ENCODE results near the gene HLA-DQA1. TPM values are rescaled to one million over a fixed set of nuclear protein-coding genes. Genes with fewer than 3 reads are reported as not detected.
A peak's percentile ranks its signal among the peaks of the same experiment; 100 is the strongest.
"Not testable (repeated sequence)": the region's sequence is repeated elsewhere in the genome, so short reads cannot be mapped to it uniquely, and the experiment has no call there.

Gene HLA-DQA1
- total RNA-seq, 1 experiment from 2014 or later, result 12.9 TPM

DNA sequence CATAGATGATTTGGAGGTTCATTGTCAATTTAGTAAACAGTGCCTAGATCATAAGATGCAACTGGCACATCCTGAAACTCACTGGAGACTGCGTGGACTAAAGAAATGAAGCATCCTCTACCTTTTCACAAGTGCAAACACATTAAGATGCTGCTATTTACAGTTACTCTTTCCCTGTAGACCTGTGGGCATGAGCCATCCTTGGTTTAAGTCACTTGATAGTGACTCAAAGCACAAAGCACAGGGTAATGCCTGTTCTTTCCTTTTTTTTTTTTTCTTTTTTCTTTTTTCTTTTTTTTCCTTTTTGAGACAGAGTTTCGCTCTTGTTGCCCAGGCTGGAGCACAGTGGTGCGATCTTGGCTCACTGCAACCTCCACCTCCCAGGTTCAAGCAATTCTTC is 10.0 kb upstream of the HLA-DQA1 start:
- BruUV-seq (replicated peaks), result no TSS peak
- TF ChIP-seq, protein P1, sequence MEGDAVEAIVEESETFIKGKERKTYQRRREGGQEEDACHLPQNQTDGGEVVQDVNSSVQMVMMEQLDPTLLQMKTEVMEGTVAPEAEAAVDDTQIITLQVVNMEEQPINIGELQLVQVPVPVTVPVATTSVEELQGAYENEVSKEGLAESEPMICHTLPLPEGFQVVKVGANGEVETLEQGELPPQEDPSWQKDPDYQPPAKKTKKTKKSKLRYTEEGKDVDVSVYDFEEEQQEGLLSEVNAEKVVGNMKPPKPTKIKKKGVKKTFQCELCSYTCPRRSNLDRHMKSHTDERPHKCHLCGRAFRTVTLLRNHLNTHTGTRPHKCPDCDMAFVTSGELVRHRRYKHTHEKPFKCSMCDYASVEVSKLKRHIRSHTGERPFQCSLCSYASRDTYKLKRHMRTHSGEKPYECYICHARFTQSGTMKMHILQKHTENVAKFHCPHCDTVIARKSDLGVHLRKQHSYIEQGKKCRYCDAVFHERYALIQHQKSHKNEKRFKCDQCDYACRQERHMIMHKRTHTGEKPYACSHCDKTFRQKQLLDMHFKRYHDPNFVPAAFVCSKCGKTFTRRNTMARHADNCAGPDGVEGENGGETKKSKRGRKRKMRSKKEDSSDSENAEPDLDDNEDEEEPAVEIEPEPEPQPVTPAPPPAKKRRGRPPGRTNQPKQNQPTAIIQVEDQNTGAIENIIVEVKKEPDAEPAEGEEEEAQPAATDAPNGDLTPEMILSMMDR (IDR thresholded peaks at IDR 0.05; ENCODE audit: unreplicated experiment), result no peak
- H3K4me3 Mint-ChIP-seq (ENCODE audit: low read depth, unreplicated experiment), result no peak overlapping the region
- no peaks in the 10 kb centered on the region for H3K9me3 Mint-ChIP-seq (ENCODE audit: low read depth, unreplicated experiment)
- intact Hi-C loops (cut with micrococcal nuclease; ENCODE audit: unreplicated experiment), result no loop called here
- peaks cover 12% of the 10 kb centered on the region for H3K4me1 Mint-ChIP-seq (ENCODE audit: low read depth, unreplicated experiment)
- H3K27ac Mint-ChIP-seq (ENCODE audit: unreplicated experiment), result no peak overlapping the region
- CTCF ChIA-PET, result no interaction called here
- no peak for DNase-seq
- no peaks in the 10 kb centered on the region for H3K36me3 Mint-ChIP-seq (ENCODE audit: insufficient read depth, unreplicated experiment)
- H3K27me3 Mint-ChIP-seq (ENCODE audit: unreplicated experiment), result no peaks in the 10 kb centered on the region

DNA sequence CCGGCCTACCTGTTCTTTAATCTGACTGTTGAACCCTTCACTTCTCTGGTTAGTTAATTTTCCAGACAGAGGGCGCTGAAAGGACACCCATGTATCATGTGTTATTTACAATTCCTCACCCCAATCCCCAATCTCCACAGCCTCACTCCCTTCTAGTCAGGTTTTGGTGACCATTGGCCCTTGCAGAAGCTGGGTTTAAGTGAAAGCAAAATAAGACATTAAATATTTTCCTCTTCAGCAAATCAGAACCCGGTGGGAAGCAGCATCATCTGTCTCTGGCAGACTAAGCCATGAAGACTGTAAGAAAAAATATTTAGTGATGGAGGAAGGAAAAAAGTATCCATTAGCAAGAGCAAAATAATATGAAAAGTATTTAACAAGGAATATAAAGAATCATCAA is 9.4 kb upstream of the HLA-DQA1 start:
- no peaks in the 10 kb centered on the region for H3K9me3 Mint-ChIP-seq (ENCODE audit: low read depth, unreplicated experiment)
- H3K4me3 Mint-ChIP-seq (ENCODE audit: low read depth, unreplicated experiment), result no peak overlapping the region
- H3K27me3 Mint-ChIP-seq (ENCODE audit: unreplicated experiment), result no peaks in the 10 kb centered on the region
- H3K4me1 Mint-ChIP-seq (ENCODE audit: low read depth, unreplicated experiment), result peaks cover 7% of the 10 kb centered on the region
- H3K36me3 Mint-ChIP-seq (ENCODE audit: insufficient read depth, unreplicated experiment), result no peaks in the 10 kb centered on the region
- BruUV-seq (replicated peaks), result no TSS peak
- DNase-seq, result peak; percentile 23
- intact Hi-C loops (cut with micrococcal nuclease; ENCODE audit: unreplicated experiment), result no loop called here
- CTCF ChIA-PET, result no interaction called here
- H3K27ac Mint-ChIP-seq (ENCODE audit: unreplicated experiment), result no peak overlapping the region
- TF ChIP-seq, protein P1 (IDR thresholded peaks at IDR 0.05; ENCODE audit: unreplicated experiment), result no peak

DNA sequence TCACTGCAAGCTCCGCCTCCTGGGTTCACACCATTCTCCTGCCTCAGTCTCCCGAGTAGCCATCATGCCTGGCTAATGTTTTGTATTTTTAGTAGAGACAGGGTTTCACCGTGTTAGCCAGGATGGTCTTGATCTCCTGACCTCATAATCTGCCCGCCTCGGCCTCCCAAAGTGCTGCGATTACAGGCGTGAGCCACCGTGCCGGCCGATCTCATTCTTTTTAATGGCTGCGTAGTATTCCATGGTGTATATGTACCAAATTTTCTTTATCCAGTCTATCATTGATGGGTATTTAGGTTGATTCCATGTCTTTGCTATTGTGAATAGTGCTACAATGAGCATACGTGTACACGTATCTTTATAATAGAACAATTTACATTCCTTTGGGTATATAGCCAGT is 7.4 kb upstream of the HLA-DQA1 start:
- H3K27me3 Mint-ChIP-seq (ENCODE audit: unreplicated experiment), result peaks cover 12% of the 10 kb centered on the region
- BruUV-seq (replicated peaks); H3K27ac Mint-ChIP-seq (ENCODE audit: unreplicated experiment); H3K9me3 Mint-ChIP-seq (ENCODE audit: low read depth, unreplicated experiment); H3K36me3 Mint-ChIP-seq (ENCODE audit: insufficient read depth, unreplicated experiment); intact Hi-C loops (cut with micrococcal nuclease; ENCODE audit: unreplicated experiment); CTCF ChIA-PET; H3K4me3 Mint-ChIP-seq (ENCODE audit: low read depth, unreplicated experiment); H3K4me1 Mint-ChIP-seq (ENCODE audit: low read depth, unreplicated experiment); DNase-seq: not testable (repeated sequence)

DNA sequence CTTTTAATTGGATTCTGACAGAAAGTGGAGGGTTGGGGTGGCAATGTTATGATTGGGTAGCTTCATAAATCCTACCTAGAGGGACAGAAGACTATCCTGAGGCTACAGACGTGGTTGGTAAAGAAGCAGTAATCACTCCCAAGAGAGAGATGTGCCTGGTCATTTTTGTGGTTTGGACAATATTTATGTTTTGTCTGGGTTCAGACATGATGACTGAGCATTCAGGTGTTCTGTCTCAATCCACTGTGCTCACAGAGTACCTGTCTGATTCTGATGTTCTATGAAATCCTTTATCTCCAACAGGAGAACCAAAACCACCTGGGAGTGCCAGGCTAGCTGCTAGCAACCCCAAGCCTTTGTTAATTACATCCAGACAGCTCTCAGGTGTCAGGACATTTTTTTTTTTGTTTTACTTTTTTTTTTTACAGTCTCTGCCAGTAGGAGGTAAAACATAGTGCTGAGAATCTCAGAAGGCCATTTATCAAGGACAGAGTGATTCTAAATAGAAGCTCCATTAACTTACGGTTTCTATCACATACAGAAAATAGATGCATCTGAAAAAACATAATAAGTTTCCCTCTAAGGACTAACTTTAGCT is 1.6 kb upstream of the HLA-DQA1 start:
- Mint-ChIP-seq H3K36me3 (ENCODE audit: insufficient read depth, unreplicated experiment) (no peaks in the 10 kb centered on the region), H3K9me3 (ENCODE audit: low read depth, unreplicated experiment) (no peaks in the 10 kb centered on the region), H3K27me3 (ENCODE audit: unreplicated experiment) (peaks cover 50% of the 10 kb centered on the region), H3K4me3 (ENCODE audit: low read depth, unreplicated experiment) (no peak overlapping the region), H3K4me1 (ENCODE audit: low read depth, unreplicated experiment) (no peaks in the 10 kb centered on the region), H3K27ac (ENCODE audit: unreplicated experiment) (no peak overlapping the region)
- TF ChIP-seq, protein P1 (IDR thresholded peaks at IDR 0.05; ENCODE audit: unreplicated experiment), result no peak
- intact Hi-C loops (cut with micrococcal nuclease; ENCODE audit: unreplicated experiment), result no loop called here
- no peak for DNase-seq
- CTCF ChIA-PET, result no interaction called here
- no TSS peak for BruUV-seq (replicated peaks)

GRCh38 chr6:32637883-32638282 is 677 bp downstream of the HLA-DQA1 start:
- Mint-ChIP-seq H3K36me3 (ENCODE audit: insufficient read depth, unreplicated experiment) (no peaks in the 10 kb centered on the region), H3K9me3 (ENCODE audit: low read depth, unreplicated experiment) (no peaks in the 10 kb centered on the region), H3K27me3 (ENCODE audit: unreplicated experiment) (peaks cover 50% of the 10 kb centered on the region), H3K27ac (ENCODE audit: unreplicated experiment) (no peak overlapping the region), H3K4me1 (ENCODE audit: low read depth, unreplicated experiment) (no peaks in the 10 kb centered on the region), H3K4me3 (ENCODE audit: low read depth, unreplicated experiment) (no peak overlapping the region)
- CTCF ChIA-PET, result no interaction called here
- intact Hi-C loops (cut with micrococcal nuclease; ENCODE audit: unreplicated experiment), result no loop called here
- TF ChIP-seq, protein P1 (IDR thresholded peaks at IDR 0.05; ENCODE audit: unreplicated experiment), result no peak
- DNase-seq, result no peak
- BruUV-seq (replicated peaks), result no TSS peak
